HEK293 (cell line): ENCODE measurements around the gene FAM81A.

Source experiments
- CTCF ChIA-PET: fragments of 350-600 bp; formaldehyde crosslinking; extraction: SDS; loops from one replicate; lab custom pipeline; 2021; ENCODE audit warnings: antibody characterized with exemption; lab: Yijun Ruan, JAX
- POLR2A ChIA-PET: fragments of 300-600 bp; formaldehyde crosslinking; extraction: SDS; loops from one replicate; lab custom pipeline; 2020; ENCODE audit warnings: antibody characterized with exemption, inconsistent platforms; lab: Yijun Ruan, JAX
- H3K27ac ChIP-seq: fragments of 200-500 bp; sonication (Bioruptor generic); 2 replicates; pipeline ENCODE4 v1.5.1; 2014; ENCODE audit warnings: low read depth, low read length, control low read depth, inconsistent platforms; ENCODE audit errors: extremely low read depth
- H3K36me3 ChIP-seq, 2 experiments: fragments of 200-500 bp in 1 of 2; sonication (Bioruptor generic) in 1 of 2; 1 replicate in 1 of 2; 2 replicates in 1 of 2; pipeline ENCODE4 v1.5.1; 2014 to 2017; ENCODE audit warnings: inconsistent platforms in 2 of 2, low read length in 2 of 2; ENCODE audit not compliant: control insufficient read depth in 2 of 2, insufficient read depth in 1 of 2
- H3K4me1 ChIP-seq: fragments of 200-500 bp; sonication (Bioruptor generic); 2 replicates; pipeline ENCODE4 v1.5.1; 2014; ENCODE audit warnings: mild to moderate bottlenecking, low read length, inconsistent platforms; ENCODE audit not compliant: control insufficient read depth, insufficient read depth
- H3K4me3 ChIP-seq: 2 replicates; pipeline ENCODE4 v1.5.1; 2011; ENCODE audit warnings: low read depth, mild to moderate bottlenecking, control low read depth, low read length, moderate library complexity
- H3K9me3 ChIP-seq: fragments of 200-500 bp; sonication (Bioruptor generic); 2 replicates; pipeline ENCODE4 v1.5.1; 2014; ENCODE audit warnings: low read depth, low read length, inconsistent platforms; ENCODE audit not compliant: control insufficient read depth, insufficient read depth
- RBAK ChIP-seq: fragments of 450-650 bp; formaldehyde crosslinking; IDR thresholded peaks from 2 replicates; pipeline ENCODE4 v1.5.1; 2016; ENCODE audit warnings: missing biosample characterization, missing genetic modification characterization
- SALL2 ChIP-seq: fragments of 450-650 bp; formaldehyde crosslinking; IDR thresholded peaks from 2 replicates; pipeline ENCODE4 v1.5.0; 2017; ENCODE audit warnings: missing biosample characterization, mild to moderate bottlenecking, missing genetic modification characterization, borderline replicate concordance
- SP2 ChIP-seq: fragments of 450-650 bp; formaldehyde crosslinking; IDR thresholded peaks from 2 replicates; pipeline ENCODE4 v1.5.1; 2016; ENCODE audit warnings: missing biosample characterization, missing genetic modification characterization
- WT1 ChIP-seq: fragments of 450-650 bp; formaldehyde crosslinking; IDR thresholded peaks from 2 replicates; pipeline ENCODE4 v1.5.1; 2016; ENCODE audit warnings: missing biosample characterization, missing genetic modification characterization
- YY2 ChIP-seq: fragments of 450-650 bp; formaldehyde crosslinking; IDR thresholded peaks from 2 replicates; pipeline ENCODE4 v1.5.1; 2016; ENCODE audit warnings: missing biosample characterization, missing genetic modification characterization
- ZNF510 ChIP-seq: fragments of 450-650 bp; formaldehyde crosslinking; IDR thresholded peaks from 2 replicates; pipeline ENCODE4 v1.5.1; 2018; ENCODE audit warnings: mild to moderate bottlenecking, missing genetic modification characterization, missing biosample characterization; ENCODE audit not compliant: insufficient replicate concordance
- TF ChIP-seq, protein P1 (sequence below): fragments of 450-650 bp; formaldehyde crosslinking; IDR thresholded peaks from 2 replicates; pipeline ENCODE4 v1.5.1; 2017; ENCODE audit warnings: missing biosample characterization, missing genetic modification characterization
- TF ChIP-seq, protein P2 (sequence below): fragments of 450-650 bp; formaldehyde crosslinking; IDR thresholded peaks from 2 replicates; pipeline ENCODE4 v1.5.1; 2016; ENCODE audit warnings: missing biosample characterization, missing genetic modification characterization
- TF ChIP-seq, protein P3 (sequence below): fragments of 450-650 bp; formaldehyde crosslinking; IDR thresholded peaks from 2 replicates; pipeline ENCODE4 v1.5.0; 2017; ENCODE audit warnings: missing biosample characterization, missing genetic modification characterization, borderline replicate concordance
- TF ChIP-seq, protein P4 (sequence below): fragments of 450-650 bp; formaldehyde crosslinking; IDR thresholded peaks from 2 replicates; pipeline ENCODE4 v1.5.1; 2017; ENCODE audit warnings: missing biosample characterization, missing genetic modification characterization
- TF ChIP-seq, protein P5 (sequence below): fragments of 450-650 bp; formaldehyde crosslinking; IDR thresholded peaks from 2 replicates; pipeline ENCODE4 v1.5.1; 2016; ENCODE audit warnings: missing biosample characterization, missing genetic modification characterization
- TF ChIP-seq, protein P6 (sequence below): fragments of 450-650 bp; IDR thresholded peaks from 2 replicates; pipeline ENCODE4 v1.5.1; 2018; ENCODE audit warnings: missing biosample characterization, mild to moderate bottlenecking, missing genetic modification characterization

Gene FAM81A

DNA sequence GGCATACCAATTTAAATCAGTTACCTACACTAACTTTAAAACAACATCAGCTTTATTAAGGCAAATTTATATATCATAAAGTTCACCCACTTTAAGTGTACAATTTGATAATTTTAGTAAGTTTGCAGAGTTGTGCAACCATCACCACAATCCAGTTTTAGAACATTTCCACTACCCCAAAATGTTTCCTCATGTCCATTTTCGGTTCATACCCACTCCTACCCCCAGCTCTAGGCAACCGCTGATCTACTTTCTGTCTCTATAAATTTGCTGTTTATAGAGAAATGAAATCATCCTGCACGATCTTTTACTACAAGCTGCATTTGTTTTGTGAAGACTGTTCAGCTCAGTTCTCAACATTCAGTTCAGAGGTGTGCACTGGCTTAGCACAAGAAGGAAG, 31.5 kb upstream of the FAM81A start (continued):
- TF ChIP-seq, protein P1, sequence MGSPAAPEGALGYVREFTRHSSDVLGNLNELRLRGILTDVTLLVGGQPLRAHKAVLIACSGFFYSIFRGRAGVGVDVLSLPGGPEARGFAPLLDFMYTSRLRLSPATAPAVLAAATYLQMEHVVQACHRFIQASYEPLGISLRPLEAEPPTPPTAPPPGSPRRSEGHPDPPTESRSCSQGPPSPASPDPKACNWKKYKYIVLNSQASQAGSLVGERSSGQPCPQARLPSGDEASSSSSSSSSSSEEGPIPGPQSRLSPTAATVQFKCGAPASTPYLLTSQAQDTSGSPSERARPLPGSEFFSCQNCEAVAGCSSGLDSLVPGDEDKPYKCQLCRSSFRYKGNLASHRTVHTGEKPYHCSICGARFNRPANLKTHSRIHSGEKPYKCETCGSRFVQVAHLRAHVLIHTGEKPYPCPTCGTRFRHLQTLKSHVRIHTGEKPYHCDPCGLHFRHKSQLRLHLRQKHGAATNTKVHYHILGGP (tag by site-specific recombination) = no peak
- TF ChIP-seq, protein P2, sequence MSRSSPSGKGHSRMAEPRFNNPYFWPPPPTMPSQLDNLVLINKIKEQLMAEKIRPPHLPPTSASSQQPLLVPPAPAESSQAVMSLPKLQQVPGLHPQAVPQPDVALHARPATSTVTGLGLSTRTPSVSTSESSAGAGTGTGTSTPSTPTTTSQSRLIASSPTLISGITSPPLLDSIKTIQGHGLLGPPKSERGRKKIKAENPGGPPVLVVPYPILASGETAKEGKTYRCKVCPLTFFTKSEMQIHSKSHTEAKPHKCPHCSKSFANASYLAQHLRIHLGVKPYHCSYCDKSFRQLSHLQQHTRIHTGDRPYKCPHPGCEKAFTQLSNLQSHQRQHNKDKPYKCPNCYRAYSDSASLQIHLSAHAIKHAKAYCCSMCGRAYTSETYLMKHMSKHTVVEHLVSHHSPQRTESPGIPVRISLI (tag by site-specific recombination) = no peak
- TF ChIP-seq, protein P3, sequence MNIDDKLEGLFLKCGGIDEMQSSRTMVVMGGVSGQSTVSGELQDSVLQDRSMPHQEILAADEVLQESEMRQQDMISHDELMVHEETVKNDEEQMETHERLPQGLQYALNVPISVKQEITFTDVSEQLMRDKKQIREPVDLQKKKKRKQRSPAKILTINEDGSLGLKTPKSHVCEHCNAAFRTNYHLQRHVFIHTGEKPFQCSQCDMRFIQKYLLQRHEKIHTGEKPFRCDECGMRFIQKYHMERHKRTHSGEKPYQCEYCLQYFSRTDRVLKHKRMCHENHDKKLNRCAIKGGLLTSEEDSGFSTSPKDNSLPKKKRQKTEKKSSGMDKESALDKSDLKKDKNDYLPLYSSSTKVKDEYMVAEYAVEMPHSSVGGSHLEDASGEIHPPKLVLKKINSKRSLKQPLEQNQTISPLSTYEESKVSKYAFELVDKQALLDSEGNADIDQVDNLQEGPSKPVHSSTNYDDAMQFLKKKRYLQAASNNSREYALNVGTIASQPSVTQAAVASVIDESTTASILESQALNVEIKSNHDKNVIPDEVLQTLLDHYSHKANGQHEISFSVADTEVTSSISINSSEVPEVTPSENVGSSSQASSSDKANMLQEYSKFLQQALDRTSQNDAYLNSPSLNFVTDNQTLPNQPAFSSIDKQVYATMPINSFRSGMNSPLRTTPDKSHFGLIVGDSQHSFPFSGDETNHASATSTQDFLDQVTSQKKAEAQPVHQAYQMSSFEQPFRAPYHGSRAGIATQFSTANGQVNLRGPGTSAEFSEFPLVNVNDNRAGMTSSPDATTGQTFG (tag by site-specific recombination) = no peak

DNA sequence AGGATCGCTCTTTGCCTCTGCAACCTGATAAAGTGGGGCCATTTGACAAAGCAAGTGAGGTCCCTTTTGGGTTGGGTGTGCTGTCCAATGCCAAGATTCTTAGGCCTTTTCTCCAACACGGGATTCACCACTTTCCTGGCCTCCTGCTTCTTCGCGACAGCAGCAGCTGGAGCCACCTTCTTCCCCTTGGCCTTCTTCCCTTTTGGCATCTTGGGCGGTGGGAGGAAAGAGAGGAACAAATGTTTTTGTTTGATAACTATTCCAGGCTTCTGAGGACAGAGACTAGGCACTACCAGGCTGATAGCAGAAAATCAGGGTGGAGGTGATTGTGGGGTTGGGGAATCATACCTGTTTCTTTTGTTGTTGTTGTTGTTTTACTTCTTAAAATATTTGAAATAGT, 30.0 kb upstream of the FAM81A start:
- H3K4me3 ChIP-seq = no peak overlapping the region
- no peaks in the 10 kb centered on the region for H3K4me1 ChIP-seq
- POLR2A ChIA-PET = no interaction called here
- CTCF ChIA-PET = interaction anchor here (0.7 kb wide), 1 partner anchor 1450 kb away, joined by 3 read pairs; no protein-coding TSS in a partner anchor
- no peak overlapping the region for H3K27ac ChIP-seq
- H3K36me3 ChIP-seq = no peaks in the 10 kb centered on the region
- no peak for TF ChIP-seq YY2 (tag by site-specific recombination)
- no peak for TF ChIP-seq RBAK (tag by site-specific recombination)
- no peak for TF ChIP-seq ZNF510 (tag by site-specific recombination)
- TF ChIP-seq, protein P4, sequence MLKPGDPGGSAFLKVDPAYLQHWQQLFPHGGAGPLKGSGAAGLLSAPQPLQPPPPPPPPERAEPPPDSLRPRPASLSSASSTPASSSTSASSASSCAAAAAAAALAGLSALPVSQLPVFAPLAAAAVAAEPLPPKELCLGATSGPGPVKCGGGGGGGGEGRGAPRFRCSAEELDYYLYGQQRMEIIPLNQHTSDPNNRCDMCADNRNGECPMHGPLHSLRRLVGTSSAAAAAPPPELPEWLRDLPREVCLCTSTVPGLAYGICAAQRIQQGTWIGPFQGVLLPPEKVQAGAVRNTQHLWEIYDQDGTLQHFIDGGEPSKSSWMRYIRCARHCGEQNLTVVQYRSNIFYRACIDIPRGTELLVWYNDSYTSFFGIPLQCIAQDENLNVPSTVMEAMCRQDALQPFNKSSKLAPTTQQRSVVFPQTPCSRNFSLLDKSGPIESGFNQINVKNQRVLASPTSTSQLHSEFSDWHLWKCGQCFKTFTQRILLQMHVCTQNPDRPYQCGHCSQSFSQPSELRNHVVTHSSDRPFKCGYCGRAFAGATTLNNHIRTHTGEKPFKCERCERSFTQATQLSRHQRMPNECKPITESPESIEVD = no peak
- TF ChIP-seq, protein P5, sequence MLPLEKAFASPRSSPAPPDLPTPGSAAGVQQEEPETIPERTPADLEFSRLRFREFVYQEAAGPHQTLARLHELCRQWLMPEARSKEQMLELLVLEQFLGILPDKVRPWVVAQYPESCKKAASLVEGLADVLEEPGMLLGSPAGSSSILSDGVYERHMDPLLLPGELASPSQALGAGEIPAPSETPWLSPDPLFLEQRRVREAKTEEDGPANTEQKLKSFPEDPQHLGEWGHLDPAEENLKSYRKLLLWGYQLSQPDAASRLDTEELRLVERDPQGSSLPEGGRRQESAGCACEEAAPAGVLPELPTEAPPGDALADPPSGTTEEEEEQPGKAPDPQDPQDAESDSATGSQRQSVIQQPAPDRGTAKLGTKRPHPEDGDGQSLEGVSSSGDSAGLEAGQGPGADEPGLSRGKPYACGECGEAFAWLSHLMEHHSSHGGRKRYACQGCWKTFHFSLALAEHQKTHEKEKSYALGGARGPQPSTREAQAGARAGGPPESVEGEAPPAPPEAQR (tag by site-specific recombination) = no peak
- TF ChIP-seq SALL2 = no peak
- TF ChIP-seq, protein P6, sequence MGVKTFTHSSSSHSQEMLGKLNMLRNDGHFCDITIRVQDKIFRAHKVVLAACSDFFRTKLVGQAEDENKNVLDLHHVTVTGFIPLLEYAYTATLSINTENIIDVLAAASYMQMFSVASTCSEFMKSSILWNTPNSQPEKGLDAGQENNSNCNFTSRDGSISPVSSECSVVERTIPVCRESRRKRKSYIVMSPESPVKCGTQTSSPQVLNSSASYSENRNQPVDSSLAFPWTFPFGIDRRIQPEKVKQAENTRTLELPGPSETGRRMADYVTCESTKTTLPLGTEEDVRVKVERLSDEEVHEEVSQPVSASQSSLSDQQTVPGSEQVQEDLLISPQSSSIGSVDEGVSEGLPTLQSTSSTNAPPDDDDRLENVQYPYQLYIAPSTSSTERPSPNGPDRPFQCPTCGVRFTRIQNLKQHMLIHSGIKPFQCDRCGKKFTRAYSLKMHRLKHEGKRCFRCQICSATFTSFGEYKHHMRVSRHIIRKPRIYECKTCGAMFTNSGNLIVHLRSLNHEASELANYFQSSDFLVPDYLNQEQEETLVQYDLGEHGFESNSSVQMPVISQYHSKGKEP = no peak
- TF ChIP-seq SP2 (tag by site-specific recombination) = no peak
- TF ChIP-seq, protein P2 (tag by site-specific recombination) = no peak
- no peak for TF ChIP-seq WT1 (tag by site-specific recombination)
- no peaks in the 10 kb centered on the region for H3K9me3 ChIP-seq
